Fibroblast of mammary gland (primary cell): Measurements from ENCODE around the gene HTRA3.

ENCODE experiments used
- DNase-seq: peaks from one replicate; pipeline ENCODE4 v3.0.0-alpha.2; 2010; ENCODE audit warnings: low read depth
- H3K4me3 ChIP-seq: 2 replicates; pipeline ENCODE4 v1.5.1; 2011; ENCODE audit warnings: low read depth, mild to moderate bottlenecking, low read length, moderate library complexity; ENCODE audit not compliant: control insufficient read depth
- TF ChIP-seq, protein P1 (sequence below): conservative IDR thresholded peaks from 2 replicates; pipeline ENCODE4 v1.5.1; 2011; ENCODE audit warnings: low read depth, low read length, inconsistent platforms; ENCODE audit not compliant: control insufficient read depth, insufficient read depth

Gene HTRA3

DNA sequence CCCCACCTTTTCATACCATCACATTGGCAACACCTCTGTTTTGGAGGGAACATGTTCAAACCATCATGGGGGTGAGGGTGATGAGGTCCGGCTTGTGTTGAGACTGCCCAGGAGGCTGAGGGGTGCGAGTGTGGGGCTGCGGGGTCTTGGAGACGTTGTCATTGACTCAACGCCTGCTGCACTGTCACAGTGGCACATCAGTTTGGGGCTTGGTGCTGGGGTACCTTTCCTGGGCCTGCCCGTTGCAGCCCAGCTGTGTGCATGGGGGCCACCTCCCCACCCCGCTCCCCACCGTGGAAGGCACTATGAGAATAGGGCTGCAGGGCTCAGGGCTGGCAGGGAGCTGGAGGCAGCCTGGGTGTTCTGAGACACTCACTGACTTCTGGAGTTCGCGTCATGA, 2.3 kb downstream of the HTRA3 start:
- DNase-seq: no peak
- TF ChIP-seq, protein P1, sequence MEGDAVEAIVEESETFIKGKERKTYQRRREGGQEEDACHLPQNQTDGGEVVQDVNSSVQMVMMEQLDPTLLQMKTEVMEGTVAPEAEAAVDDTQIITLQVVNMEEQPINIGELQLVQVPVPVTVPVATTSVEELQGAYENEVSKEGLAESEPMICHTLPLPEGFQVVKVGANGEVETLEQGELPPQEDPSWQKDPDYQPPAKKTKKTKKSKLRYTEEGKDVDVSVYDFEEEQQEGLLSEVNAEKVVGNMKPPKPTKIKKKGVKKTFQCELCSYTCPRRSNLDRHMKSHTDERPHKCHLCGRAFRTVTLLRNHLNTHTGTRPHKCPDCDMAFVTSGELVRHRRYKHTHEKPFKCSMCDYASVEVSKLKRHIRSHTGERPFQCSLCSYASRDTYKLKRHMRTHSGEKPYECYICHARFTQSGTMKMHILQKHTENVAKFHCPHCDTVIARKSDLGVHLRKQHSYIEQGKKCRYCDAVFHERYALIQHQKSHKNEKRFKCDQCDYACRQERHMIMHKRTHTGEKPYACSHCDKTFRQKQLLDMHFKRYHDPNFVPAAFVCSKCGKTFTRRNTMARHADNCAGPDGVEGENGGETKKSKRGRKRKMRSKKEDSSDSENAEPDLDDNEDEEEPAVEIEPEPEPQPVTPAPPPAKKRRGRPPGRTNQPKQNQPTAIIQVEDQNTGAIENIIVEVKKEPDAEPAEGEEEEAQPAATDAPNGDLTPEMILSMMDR: no peak
- H3K4me3 ChIP-seq: no peak overlapping the region

DNA sequence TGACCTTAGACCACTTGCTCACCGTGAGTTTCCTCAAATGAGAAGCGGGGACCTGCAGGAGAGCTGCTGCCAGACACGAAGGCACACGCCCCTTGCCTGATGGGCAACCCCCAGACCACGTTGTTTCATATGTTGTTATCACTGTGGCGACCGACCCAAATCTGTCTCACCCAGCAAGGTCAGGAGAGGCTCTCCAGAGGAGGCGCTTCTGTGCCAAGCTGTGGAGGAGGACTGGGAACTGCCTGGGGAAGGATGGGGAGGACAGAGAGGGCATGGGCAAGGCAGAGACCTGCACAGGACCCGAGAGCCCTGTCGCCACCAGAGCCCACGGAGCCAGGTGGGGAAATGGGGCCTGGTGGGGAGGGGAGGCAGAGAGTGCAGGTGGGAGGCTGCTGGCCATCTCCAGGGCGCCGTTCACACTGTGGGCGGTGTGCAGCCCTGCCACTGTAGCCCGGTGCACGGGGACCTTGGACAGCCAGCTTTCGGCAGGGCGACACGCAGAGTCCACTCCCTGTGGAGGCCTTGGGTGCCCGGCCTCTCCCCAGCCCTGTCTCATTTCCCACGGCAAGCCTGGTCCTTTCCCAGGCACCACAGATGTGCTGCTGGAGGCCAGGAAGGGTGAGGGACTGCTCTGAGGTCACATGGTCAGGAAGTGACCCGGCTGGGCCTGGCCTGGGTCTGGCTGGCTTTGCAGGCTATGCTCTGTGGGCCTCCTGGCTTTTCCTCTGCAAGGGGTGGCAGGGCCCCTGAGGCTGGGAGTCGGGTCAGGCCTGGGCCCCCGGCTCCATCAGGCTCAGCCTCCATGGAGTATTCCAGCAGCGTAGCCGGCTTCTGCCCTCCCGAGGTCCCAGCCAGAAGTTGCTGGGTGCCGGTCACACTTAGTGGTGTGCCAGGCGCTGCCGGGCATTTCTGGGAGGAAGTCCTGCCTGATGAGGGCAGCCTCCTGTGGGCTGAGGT, 3.2 kb downstream of the HTRA3 start:
- no peak for DNase-seq
- H3K4me3 ChIP-seq: no peak overlapping the region
- TF ChIP-seq, protein P1: no peak

DNA sequence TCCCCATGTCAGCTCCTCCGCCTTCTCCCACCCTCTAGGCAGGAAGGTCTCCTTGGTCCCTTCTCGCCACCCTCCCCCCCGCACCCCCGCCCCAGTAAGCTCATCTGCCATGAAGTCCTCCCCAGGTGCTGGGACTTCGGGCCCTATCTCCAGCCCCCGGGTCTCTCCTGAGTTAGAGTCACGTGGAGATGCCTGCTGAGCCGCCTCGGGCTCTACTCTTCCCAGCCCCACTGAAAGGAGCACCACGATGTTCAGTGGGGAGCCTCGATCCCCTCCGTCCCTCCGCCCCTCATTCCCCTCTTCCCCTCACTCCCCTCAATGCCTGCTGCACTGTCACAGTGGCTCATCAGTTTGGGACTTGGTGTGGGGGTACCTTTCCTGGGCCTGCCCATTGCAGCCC, 3.9 kb downstream of the HTRA3 start:
- H3K4me3 ChIP-seq: no peak overlapping the region
- TF ChIP-seq, protein P1: no peak
- DNase-seq: no peak

DNA sequence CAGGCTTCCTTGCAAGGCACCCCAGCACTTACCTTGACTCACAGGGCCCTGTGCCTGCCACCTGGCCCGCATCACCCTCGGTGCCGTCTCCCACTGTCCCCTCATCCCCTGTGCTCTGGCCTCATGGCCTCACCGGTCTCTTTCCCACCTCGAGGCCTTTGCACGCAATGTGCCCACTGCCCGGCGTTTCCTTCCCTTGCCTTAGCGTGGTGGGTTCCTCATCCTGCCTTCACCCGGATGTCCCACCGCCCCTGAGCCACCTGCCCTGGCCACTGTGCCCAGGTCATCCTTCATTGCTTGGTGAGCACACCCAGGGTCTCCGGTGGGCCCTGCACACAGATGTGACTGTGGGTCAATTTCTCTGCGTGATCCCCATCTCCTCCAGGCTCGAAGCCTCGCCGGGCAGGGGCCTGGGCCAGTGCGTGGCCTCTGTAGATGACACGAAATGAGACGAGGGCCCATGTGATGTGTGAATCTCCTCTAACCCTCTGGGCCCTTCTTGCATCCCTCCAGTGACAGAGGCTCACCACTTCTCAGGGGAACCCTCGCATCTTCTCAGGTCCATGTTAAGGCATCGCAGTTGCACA, 4.6 kb downstream of the HTRA3 start:
- no peak for DNase-seq
- no peak overlapping the region for H3K4me3 ChIP-seq
- TF ChIP-seq, protein P1: no peak

DNA sequence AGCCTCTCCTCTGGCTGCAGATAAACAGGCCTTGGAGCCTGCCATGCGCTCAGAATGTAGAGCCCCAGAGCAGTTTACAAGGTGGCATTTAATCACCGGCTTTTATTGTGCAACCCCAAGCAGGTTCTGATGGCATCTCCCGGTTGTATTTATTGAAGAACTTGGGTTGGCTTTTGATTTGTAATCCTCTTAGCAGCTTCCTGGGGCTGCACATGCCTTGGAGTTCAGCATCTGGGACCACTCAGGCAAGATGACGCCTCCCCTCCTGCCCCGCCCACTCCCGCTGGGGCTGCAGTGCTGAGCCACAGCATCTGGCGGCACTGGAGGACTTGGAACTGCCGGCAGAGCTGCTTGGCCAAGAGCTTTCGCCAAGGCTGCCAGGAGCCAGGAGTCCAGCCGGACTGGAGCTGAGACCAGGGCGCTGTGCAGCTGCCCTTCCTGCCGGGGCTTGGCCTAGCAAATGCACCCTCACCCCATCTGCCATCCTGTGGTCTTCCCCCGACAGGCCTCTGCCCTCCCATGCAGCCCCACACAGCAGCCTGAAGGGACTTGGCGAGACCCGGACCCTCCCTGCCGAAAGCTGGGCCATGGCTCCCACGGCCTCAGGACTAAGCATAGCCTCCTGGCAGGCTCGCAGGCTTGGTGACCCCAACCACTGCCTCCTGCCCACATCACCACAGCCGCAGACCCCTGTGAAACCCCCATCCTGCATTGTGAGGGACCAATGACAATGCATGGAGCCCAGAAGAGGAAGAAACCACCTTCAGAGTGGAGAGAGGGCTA, 5.4 kb downstream of the HTRA3 start:
- TF ChIP-seq, protein P1: peak; percentile 54
- H3K4me3 ChIP-seq: no peak overlapping the region
- peak; percentile 97 for DNase-seq

DNA sequence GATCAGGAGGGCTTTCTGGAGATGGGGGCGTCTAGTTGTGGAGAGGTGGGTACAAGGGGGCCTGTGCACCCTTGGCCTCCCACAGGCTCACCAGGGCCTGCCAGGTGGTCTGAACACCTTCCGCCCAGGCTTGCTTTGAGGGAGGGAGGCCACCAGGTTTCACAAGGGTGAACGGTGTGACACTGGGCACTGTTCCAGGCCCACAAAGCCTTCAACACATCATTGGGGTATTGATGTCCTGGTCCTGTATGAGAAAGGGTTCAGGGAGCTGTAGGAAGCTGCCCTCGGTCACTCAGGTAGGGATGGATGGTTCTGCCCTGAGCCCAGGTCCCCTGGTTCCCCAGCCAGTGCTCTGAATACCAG, 6.0 kb downstream of the HTRA3 start:
- TF ChIP-seq, protein P1: no peak
- no peak overlapping the region for H3K4me3 ChIP-seq
- no peak for DNase-seq
